ENCODE data around the gene LRRC3C.

- TF ChIP-seq EP300 (IDR thresholded peaks at IDR 0.05) (no peak), CTCF (IDR thresholded peaks at IDR 0.05) (no peak), POLR2A (IDR thresholded peaks at IDR 0.05) (no peak), POLR2AphosphoS5 (IDR thresholded peaks at IDR 0.05) (no peak)
Observed at GRCh38 chr17:39894681-39895376, 32.7 kb upstream of the LRRC3C start.

Data from sigmoid colon (tissue), 4 donors.